Activated T-cell treated with anti-CD3 and anti-CD28 coated beads for 48 hours (primary cell): ENCODE measurements around the gene C16orf54.
"Not testable (repeated sequence)": the region's sequence is repeated elsewhere in the genome, so short reads cannot be mapped to it uniquely, and the experiment has no call there.

Experiments
- DNase-seq: peaks from one replicate; pipeline ENCODE4 v3.0.0-alpha.2; 2020; ENCODE audit warnings: low read depth

Gene C16orf54

DNA sequence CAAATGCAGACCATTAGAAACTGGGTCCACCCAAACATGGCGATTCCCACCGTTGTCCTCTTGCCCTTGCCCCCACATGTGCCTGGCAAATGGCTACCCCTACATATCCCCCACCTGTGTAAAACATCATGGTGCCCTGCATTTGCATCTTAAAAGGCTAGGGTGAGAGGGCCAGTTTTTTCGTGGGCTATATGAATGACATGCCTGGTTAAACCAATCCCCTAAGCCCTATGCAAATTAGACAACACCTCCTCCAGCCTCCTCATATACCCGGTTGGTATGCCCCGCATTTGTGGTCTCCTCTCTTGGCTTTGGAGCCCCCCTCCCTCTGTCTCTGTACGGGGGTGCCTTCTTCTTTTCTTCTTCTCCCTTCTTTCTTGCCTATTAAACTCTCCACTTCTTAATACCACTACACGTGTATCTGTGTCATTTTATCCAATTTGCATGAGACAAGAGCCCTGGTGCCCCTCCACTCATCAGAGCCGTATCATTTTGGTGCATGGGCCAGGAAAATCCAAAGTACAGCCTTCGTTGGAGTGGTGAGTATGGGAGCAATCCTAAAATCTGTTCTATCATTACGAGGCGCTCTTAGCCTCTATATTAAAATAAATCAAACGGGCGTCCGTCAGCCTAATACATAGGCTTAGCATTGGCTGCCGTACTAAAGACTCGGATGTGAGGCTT, 36.7 kb downstream of the C16orf54 start:
- DNase-seq: no peak

DNA sequence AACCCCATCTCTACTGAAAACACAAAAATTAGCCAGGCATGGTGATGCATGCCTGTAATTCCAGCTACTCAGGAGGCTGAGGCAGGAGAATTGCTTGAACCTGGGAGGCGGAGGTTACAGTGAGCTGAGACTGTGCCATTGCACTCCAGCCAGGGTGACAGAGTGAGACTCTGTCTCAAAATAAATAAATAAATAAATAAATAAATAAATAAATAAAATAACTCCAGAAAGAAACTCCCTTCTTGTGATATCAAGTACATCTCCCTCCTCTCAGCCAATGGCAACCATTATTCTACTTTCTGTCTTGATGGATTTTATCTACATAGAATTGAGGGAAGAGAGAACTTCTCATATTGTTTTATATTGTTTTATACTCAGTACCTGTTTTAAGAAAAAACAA, 38.6 kb downstream of the C16orf54 start:
- DNase-seq: not testable (repeated sequence)

DNA sequence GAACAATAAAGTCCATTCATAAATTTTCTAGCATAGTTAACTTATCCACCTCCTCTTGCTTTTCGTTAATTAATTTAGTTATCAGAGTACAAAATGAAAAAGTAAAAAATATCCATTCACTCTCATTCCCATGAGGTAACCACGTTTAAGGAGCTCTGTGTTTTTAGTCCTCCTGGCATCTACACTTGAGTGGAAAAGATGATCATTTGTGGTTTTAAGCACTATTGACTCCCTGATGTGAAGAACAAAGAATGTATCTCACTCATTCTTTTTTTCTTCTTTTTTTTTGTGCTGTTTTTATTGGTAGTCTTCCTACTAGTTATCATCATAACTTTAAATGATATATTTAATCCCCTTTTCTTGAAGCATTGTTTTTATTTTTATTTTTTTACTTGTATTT, 40.8 kb downstream of the C16orf54 start:
- DNase-seq: no peak

DNA sequence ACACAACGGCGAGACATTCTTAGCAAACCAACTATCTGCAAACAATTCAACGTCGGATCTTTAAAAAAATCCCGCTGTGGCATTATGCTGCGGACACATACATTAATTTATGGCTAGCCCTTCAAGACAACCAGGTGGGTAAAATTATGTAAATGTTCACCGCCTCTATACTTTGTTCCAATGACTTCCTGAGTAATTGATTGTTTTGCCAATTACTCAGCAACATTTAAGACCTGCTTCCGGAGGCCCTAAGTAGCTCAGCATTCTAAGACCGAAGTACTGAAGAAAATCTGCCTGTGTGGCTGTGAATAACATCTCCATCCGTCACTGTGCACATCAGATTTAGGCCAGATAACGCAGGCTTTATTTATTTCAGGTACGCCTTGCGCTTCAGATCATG, 43.5 kb downstream of the C16orf54 start:
- DNase-seq: no peak

DNA sequence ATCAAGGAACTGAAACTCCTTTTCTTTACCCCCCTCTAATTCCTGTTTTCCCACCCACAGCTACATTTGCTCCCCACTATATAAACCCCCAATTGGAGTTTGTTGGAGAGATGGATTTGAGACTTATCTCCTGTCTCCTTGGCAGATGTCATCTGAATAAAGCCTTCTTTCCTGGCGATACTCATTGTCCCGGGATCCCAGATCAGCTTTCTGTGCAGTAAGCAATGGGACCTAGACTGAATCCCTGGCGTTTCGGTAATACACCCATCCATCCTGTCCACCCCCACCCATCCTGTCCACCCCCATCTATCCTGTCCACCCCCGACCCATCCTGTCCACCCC, 44.6 kb downstream of the C16orf54 start:
- no peak for DNase-seq

DNA sequence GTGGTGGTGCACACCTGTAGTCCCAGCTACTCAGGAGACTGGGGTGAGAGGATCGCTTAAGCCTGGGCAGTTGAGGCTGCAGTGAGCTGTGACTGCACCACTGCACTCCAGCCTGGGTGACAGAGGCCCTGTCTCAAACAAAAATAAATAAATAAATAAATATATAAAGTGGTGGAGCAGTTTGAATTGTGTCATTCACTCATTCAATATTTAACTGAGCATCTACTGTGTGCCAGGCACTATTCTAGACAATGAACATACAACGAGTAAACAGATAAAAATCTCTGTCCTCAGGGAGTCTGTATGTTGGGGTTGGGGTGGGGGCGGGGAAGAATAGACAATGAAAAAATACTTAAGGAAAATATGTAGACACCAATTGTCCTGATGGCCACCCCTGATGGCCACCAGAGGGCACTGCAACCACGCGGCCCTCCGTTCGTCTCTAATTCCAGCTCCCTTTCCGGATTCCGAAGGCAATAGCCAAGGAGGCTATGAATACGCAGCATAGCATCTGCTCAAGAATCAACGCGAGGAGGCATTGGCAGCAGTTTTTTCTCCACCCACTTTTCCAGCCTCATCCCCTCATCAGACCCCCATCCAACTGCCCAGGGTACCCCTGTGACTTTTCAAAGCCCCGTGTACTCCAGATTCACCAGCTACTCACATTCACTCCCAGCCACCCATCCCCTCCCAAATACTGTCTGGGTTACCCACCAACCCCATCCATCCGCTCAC, 45.4 kb downstream of the C16orf54 start:
- peak; percentile 71 for DNase-seq

DNA sequence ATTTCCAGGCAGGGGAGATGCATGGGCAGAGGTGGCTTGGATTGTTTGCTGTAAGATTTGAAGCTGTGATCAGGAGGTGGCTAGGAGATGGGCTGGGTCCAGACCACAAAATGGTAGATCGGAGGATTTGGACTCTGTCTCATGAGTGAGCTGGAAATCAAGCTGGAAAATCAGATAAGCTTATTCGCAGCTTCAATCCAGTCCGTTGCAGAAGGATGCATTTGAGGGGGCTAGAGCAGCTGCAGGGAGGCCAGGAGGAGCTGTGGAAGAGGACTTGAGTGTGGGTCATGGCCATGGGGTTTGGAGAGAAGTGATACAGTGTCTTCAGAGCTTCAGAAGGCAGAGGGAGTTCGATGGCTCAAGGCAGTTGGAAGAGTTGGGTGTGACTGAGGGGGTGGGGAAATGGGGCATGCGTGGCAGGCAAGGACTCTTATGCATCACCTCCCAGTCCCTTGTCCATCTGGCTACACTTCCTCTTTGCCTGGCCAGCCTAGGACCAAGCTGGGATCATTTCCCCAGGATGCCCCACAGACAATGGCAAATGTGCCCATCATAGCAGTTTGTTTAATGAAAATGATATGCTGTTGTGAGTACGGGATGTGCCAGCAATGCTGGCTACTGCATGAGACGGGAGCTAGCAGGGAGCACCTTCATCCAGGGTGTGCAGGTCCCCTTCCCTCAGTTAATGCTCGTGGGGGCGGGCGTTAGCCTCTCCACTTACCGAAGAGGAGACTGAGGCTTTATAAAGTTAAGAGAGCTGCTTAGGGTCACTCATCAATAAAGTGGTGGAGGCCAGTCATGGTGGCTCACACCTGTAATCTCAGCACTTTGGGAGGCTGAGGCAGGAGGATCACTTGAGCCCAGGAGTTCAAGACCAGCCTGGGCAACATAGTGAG, 46.2 kb downstream of the C16orf54 start:
- DNase-seq: no peak

DNA sequence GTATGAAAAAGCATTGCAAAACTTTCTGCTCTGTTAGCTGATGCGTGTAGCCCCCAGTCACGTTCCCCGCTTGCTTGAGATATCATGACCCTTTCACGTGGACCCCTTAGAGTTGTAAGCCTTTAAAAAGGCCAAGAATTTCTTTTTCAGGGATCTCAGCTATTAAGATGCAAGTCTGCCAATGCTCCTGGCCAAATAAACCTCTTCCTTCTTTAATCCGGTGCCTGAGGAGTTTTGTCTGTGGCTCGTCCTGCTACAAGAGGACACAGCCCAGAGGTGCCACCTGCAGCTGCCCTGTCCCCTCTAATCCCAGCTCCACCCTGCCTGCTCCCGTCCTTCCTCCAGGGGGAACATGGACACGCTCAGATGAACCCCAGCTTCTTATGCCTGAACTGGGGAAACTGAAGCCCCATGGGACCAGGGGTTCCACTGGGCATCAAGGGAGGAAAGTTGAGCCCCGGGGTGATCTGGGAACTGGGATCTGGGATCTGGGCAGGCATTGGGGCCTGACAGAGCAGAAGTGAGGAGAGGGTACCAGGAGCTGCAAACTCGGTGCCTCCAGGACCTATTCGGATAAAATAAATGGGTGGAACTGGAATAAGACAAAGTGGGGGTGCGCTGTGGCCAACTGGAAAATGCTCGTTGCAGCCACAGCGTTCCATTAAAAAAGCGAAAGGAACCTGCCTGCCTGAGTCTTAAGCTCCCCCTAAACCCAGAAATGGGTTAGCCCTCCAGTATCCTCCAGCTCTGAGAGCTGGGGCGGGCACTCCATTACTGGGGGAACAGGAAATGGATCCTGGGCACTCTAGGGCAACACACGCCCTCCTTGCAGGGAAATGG, 47.1 kb downstream of the C16orf54 start:
- no peak for DNase-seq

DNA sequence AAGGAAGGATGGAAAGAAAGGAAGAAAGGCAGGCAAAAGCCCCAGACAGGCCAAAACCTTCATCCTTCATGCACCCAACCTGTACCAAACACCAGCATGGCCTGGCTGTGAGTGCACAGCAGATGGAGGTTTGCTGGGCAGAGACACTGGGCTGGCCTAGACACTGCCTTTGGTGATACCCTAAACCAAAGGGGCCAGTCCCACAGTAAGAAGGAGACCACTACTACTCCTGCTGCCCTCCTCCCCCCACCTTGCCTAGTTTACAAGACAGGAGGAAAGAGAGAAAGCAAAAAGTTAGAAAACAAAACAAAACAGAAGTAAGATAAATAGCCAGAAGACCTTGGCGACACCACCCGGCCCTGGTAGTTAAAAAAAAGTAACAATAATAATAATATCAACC, 47.7 kb downstream of the C16orf54 start:
- no peak for DNase-seq

DNA sequence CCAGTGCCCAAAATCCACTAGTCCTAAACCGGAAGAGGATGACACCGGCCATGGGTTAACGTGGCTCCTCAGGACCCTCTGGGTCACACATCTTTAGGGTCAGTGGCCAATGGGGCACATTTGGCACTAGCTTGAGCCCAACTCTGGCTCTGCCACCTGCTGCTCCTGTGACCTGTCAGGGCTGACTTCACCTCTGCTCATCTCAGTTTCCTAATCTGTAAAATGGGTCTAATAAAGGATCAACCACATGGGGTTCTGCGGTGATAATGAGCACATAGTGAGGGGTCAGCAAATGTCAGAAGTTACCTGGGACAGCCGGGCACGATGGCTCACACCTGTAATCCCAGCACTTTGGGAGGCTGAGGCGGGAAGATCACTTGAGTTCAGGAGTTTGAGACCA, 48.4 kb downstream of the C16orf54 start:
- DNase-seq: no peak

DNA sequence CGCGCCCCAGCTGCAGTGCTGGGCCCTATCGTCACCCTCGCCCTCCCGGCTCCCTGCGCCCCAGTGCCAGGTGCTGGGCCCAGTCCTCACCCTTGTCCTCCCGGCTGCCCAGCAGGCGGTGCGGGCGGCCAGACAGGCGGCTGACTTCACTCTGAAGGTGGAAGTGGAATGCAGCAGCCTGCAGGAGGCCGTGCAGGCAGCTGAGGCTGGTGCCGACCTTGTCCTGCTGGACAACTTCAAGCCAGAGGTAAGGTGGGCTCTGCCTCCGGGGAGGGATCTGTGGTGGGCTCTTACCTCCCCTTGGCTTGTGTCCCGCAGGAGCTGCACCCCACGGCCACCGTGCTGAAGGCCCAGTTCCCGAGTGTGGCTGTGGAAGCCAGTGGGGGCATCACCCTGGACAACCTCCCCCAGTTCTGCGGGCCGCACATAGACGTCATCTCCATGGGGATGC, 48.9 kb downstream of the C16orf54 start:
- DNase-seq: no peak

DNA sequence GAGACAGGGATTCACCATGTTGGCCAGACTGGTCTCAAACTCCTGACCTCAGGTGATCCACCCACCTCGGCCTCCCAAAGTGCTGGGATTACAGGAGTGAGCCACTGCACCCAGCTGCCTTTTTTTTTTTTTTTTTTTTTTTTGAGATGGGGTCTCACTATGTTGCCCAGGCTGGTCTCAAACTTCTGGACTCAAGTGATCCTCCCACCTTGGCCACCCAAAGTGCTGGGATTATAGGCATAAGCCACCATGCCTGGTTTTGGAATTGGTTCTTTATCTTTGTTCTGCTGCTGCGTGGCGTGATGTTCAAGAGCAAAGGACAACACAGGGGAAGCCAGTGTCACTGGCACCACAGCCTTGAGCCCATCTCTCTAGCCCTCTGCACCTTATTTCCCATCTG, 50.1 kb downstream of the C16orf54 start:
- not testable (repeated sequence) for DNase-seq

DNA sequence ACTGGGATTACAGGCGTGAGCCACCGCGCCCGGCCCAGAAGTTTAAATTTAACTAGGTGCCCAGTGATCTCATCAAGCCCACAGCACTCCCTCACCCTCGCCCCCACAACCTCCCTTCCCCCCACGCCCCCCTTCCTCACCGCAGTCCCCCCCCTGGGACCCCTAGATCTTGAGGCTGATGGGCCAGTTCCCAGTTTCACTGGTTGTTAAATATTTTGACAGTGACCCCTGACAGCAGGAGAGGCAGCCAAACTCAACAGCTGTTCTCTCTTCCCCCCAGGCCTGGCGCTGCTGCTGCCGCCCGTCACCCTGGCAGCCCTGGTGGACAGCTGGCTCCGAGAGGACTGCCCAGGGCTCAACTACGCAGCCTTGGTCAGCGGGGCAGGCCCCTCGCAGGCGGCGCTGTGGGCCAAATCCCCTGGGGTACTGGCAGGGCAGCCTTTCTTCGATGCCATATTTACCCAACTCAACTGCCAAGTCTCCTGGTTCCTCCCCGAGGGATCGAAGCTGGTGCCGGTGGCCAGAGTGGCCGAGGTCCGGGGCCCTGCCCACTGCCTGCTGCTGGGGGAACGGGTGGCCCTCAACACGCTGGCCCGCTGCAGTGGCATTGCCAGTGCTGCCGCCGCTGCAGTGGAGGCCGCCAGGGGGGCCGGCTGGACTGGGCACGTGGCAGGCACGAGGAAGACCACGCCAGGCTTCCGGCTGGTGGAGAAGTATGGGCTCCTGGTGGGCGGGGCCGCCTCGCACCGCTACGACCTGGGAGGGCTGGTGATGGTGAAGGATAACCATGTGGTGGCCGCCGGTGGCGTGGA, 51.2 kb downstream of the C16orf54 start:
- DNase-seq: no peak

DNA sequence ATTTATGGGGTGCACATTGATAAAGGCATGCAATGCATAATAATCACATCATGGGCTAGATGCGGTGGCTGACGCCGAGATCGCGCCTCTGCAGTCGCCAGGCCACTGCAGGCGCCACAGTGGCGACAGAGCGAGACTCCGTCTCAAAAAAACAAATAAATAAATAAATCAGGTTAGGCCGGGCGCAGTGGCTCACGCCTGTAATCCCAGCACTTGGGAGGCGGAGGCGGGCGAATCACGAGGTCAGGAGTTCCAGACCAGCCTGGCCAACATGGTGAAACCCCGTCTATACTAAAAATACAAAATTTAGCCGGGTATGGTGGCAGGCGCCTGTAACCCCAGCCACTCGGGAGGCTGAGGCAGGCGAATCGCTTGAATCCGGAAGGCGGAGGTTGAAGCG, 53.2 kb downstream of the C16orf54 start:
- not testable (repeated sequence) for DNase-seq
